Prostate gland (tissue), 2 donors: Measurements from ENCODE around the gene ZNF816.

ENCODE experiments used
- POLR2A ChIP-seq: fragments of 450-650 bp; IDR thresholded peaks from one replicate; pipeline ENCODE4 v1.6.1; 2016; ENCODE audit warnings: antibody characterized with exemption, mild to moderate bottlenecking
- TF ChIP-seq, protein P1 (sequence below), 4 experiments: fragments of 200-600 bp in 2 of 4; fragments of 450-650 bp in 2 of 4; sonication (generic) in 2 of 4; IDR thresholded peaks; 1 replicate in 3 of 4; 2 replicates in 1 of 4; pipeline ENCODE4 v1.5.1; 2016 to 2019; ENCODE audit warnings: antibody characterized with exemption in 4 of 4, mild to moderate bottlenecking in 2 of 4, moderate library complexity in 2 of 4

DNA sequence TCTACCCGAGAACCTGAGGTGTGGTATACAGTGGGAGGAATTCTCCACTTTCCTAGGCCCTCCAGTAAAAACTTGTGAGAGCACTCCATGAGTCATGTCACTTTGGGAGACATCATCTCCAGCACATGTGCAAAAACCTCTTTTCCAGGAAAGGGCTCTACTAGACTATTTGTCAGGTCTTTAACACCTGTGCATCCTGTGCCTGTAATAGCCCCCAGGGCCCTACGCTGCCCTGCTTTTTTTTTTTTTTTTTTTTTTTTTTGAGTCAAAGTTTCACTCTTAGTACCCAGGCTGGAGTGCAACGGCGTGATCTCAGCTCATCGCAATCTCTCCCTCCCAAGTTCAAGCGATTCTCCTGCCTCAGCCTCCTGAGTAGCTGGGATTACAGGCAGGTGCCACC, 49.3 kb upstream of the ZNF816 start:
- TF ChIP-seq, protein P1, sequence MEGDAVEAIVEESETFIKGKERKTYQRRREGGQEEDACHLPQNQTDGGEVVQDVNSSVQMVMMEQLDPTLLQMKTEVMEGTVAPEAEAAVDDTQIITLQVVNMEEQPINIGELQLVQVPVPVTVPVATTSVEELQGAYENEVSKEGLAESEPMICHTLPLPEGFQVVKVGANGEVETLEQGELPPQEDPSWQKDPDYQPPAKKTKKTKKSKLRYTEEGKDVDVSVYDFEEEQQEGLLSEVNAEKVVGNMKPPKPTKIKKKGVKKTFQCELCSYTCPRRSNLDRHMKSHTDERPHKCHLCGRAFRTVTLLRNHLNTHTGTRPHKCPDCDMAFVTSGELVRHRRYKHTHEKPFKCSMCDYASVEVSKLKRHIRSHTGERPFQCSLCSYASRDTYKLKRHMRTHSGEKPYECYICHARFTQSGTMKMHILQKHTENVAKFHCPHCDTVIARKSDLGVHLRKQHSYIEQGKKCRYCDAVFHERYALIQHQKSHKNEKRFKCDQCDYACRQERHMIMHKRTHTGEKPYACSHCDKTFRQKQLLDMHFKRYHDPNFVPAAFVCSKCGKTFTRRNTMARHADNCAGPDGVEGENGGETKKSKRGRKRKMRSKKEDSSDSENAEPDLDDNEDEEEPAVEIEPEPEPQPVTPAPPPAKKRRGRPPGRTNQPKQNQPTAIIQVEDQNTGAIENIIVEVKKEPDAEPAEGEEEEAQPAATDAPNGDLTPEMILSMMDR (IDR thresholded peaks at IDR 0.05) = no peak
- no peak for TF ChIP-seq POLR2A
